Measurements from ENCODE around the gene TBCK.

TBCK gene

GRCh38 chr4:106105697-106106096 is 210.3 kb downstream of the TBCK start:
- Histone ChIP-seq H3F3A (ENCODE audit: low read depth) (no peaks in the 10 kb centered on the region), H3K9me2 (replicated peaks; ENCODE audit: low read depth, low read length) (no peaks in the 10 kb centered on the region), H3K9me3 (ENCODE audit: insufficient read depth, low read depth, low read length) (peaks cover 9% of the 10 kb centered on the region; the same call in 1 of the 2 replicates)

GRCh38 chr4:106104276-106104675 is 211.7 kb downstream of the TBCK start:
- H3K4me3 ChIP-seq (ENCODE audit: low read length, poor library complexity, severe bottlenecking) = no peak overlapping the region
- peaks cover 2% of the 10 kb centered on the region; the same call in 1 of the 2 replicates for H3K9me3 ChIP-seq (ENCODE audit: insufficient read depth, low read depth, low read length)
- no peaks in the 10 kb centered on the region for H3K27me3 ChIP-seq (ENCODE audit: insufficient read depth, low read length, poor library complexity, severe bottlenecking)
- no peaks in the 10 kb centered on the region for H3K4me1 ChIP-seq (ENCODE audit: insufficient read depth, low read length, poor library complexity, severe bottlenecking)
- no peaks in the 10 kb centered on the region for H3K9me2 ChIP-seq (replicated peaks; ENCODE audit: low read depth, low read length)
- H3K79me2 ChIP-seq (ENCODE audit: insufficient read depth, low read length) = no peaks in the 10 kb centered on the region
- no peaks in the 10 kb centered on the region for H3F3A ChIP-seq (ENCODE audit: low read depth)
- H4K20me1 ChIP-seq (ENCODE audit: insufficient read depth, low read length, poor library complexity, severe bottlenecking) = no peaks in the 10 kb centered on the region
- H2AFZ ChIP-seq (ENCODE audit: low read length) = no peak overlapping the region
- no peaks in the 10 kb centered on the region; the same call in 1 of the 2 replicates for H3K36me3 ChIP-seq (ENCODE audit: insufficient read depth, low read length)
- no peak for TF ChIP-seq CTCF (conservative IDR thresholded peaks at IDR 0.05; ENCODE audit: low read length)
- no peak for TF ChIP-seq EZH2phosphoT487 (IDR thresholded peaks at IDR 0.05; ENCODE audit: borderline replicate concordance)
- no peak overlapping the region for H3K9ac ChIP-seq (ENCODE audit: low read depth, low read length, poor library complexity, severe bottlenecking)
- no peak overlapping the region for H3K4me2 ChIP-seq (ENCODE audit: low read depth, low read length, poor library complexity, severe bottlenecking)

More at GRCh38 chr4:106105697-106106096, 210.3 kb downstream of the TBCK start:
- Histone ChIP-seq H3K27me3 (ENCODE audit: insufficient read depth, low read length, poor library complexity, severe bottlenecking) (no peaks in the 10 kb centered on the region), H3K4me2 (ENCODE audit: low read depth, low read length, poor library complexity, severe bottlenecking) (no peak overlapping the region), H4K20me1 (ENCODE audit: insufficient read depth, low read length, poor library complexity, severe bottlenecking) (no peaks in the 10 kb centered on the region), H3K36me3 (ENCODE audit: insufficient read depth, low read length) (no peaks in the 10 kb centered on the region; the same call in 1 of the 2 replicates), H3K79me2 (ENCODE audit: insufficient read depth, low read length) (no peaks in the 10 kb centered on the region), H3K4me1 (ENCODE audit: insufficient read depth, low read length, poor library complexity, severe bottlenecking) (no peaks in the 10 kb centered on the region), H2AFZ (ENCODE audit: low read length) (no peak overlapping the region), H3K9ac (ENCODE audit: low read depth, low read length, poor library complexity, severe bottlenecking) (no peak overlapping the region), H3K4me3 (ENCODE audit: low read length, poor library complexity, severe bottlenecking) (no peak overlapping the region)
- TF ChIP-seq EZH2phosphoT487 (IDR thresholded peaks at IDR 0.05; ENCODE audit: borderline replicate concordance) = no peak
- TF ChIP-seq CTCF (conservative IDR thresholded peaks at IDR 0.05; ENCODE audit: low read length) = no peak

GRCh38 chr4:106096454-106096853 is 219.6 kb downstream of the TBCK start:
- no peaks in the 10 kb centered on the region for H3K4me1 ChIP-seq (ENCODE audit: insufficient read depth, low read length, poor library complexity, severe bottlenecking)
- H3K9ac ChIP-seq (ENCODE audit: low read depth, low read length, poor library complexity, severe bottlenecking) = no peak overlapping the region
- no peak overlapping the region for H2AFZ ChIP-seq (ENCODE audit: low read length)
- H3K4me3 ChIP-seq (ENCODE audit: low read length, poor library complexity, severe bottlenecking) = no peak overlapping the region
- H3K4me2 ChIP-seq (ENCODE audit: low read depth, low read length, poor library complexity, severe bottlenecking) = no peak overlapping the region
- no peaks in the 10 kb centered on the region for H3K9me2 ChIP-seq (replicated peaks; ENCODE audit: low read depth, low read length)
- TF ChIP-seq CTCF (conservative IDR thresholded peaks at IDR 0.05; ENCODE audit: low read length) (no peak), EZH2phosphoT487 (IDR thresholded peaks at IDR 0.05; ENCODE audit: borderline replicate concordance) (no peak)
- no peaks in the 10 kb centered on the region for H3K9me3 ChIP-seq (ENCODE audit: insufficient read depth, low read depth, low read length)
- no peaks in the 10 kb centered on the region for H4K20me1 ChIP-seq (ENCODE audit: insufficient read depth, low read length, poor library complexity, severe bottlenecking)
- H3K36me3 ChIP-seq (ENCODE audit: insufficient read depth, low read length) = no peaks in the 10 kb centered on the region
- no peaks in the 10 kb centered on the region for H3K79me2 ChIP-seq (ENCODE audit: insufficient read depth, low read length)
- no peaks in the 10 kb centered on the region for H3F3A ChIP-seq (ENCODE audit: low read depth)
- H3K27me3 ChIP-seq (ENCODE audit: insufficient read depth, low read length, poor library complexity, severe bottlenecking) = no peaks in the 10 kb centered on the region

All from Loucy (cell line).